WTC11 (cell line): ENCODE data around the gene ELFN2.

ENCODE experiments used
- CREM ChIP-seq: sonication (generic); formaldehyde crosslinking; IDR thresholded peaks from 2 replicates; pipeline ENCODE4 v1.8.1; 2022; ENCODE audit warnings: mild to moderate bottlenecking, missing genetic modification reagents, moderate library complexity
- ELF4 ChIP-seq: sonication (generic); formaldehyde crosslinking; IDR thresholded peaks from 2 replicates; pipeline ENCODE4 v1.8.1; 2022; ENCODE audit warnings: low read depth, mild to moderate bottlenecking, moderate library complexity, missing genetic modification reagents
- KAT7 ChIP-seq: sonication (generic); formaldehyde crosslinking; IDR thresholded peaks from 2 replicates; pipeline ENCODE4 v1.8.1; 2023; ENCODE audit warnings: missing genetic modification reagents, mild to moderate bottlenecking, borderline replicate concordance
- ZNF416 ChIP-seq: fragments of 250-450 bp; sonication (Bioruptor Pico); IDR thresholded peaks from 2 replicates; pipeline ENCODE4 v1.9.0; 2021; ENCODE audit warnings: mild to moderate bottlenecking, inconsistent platforms
- TF ChIP-seq, protein P1 (sequence below): fragments of 200-600 bp; IDR thresholded peaks from 2 replicates; pipeline ENCODE4 v1.8.0; 2022; ENCODE audit warnings: antibody characterized with exemption

DNA sequence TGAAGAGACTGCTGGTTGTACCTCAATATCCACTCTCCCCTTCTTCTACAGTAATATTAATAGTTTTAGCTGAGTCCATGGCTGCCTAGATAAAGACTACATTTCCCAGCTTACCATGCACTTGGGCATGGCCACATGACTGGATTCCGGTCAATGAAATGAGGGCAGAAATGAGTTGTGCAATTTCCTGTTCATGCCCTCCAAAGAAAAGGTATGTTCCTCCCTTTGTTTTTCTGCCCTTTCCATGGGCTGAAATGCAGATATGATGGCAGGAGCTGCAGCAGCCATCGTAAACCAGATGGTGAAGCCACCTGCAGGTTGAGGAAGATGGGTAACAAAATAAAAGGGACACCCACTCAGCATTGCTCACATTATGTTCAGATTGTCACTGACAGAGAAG, 15.3 kb upstream of the ELFN2 start:
- TF ChIP-seq ELF4 (CRISPR knock-in tag) (no peak), KAT7 (no peak), ZNF416 (no peak), CREM (no peak)
- TF ChIP-seq, protein P1, sequence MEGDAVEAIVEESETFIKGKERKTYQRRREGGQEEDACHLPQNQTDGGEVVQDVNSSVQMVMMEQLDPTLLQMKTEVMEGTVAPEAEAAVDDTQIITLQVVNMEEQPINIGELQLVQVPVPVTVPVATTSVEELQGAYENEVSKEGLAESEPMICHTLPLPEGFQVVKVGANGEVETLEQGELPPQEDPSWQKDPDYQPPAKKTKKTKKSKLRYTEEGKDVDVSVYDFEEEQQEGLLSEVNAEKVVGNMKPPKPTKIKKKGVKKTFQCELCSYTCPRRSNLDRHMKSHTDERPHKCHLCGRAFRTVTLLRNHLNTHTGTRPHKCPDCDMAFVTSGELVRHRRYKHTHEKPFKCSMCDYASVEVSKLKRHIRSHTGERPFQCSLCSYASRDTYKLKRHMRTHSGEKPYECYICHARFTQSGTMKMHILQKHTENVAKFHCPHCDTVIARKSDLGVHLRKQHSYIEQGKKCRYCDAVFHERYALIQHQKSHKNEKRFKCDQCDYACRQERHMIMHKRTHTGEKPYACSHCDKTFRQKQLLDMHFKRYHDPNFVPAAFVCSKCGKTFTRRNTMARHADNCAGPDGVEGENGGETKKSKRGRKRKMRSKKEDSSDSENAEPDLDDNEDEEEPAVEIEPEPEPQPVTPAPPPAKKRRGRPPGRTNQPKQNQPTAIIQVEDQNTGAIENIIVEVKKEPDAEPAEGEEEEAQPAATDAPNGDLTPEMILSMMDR: no peak
